IMR-90 (cell line): ENCODE results near the gene ITPR3. TPM values are rescaled to one million over a fixed set of nuclear protein-coding genes. Genes with fewer than 3 reads are reported as not detected.

Experiments used
- ATAC-seq: fragments of 200-7000 bp; cut with Tn5 transposase; 2 replicates; pipeline ENCODE4 v1.9.1; 2020; ENCODE audit warnings: low read depth, mild to moderate bottlenecking, moderate library complexity
- BruUV-seq: library from RNA; stranded (reverse); fragments of 400-500 nt; replicated peaks from 2 replicates; lab custom pipeline; 2021; lab: Mats Ljungman, UMichigan
- CTCF ChIA-PET: fragments of 300-600 bp; formaldehyde crosslinking; extraction: SDS; loops from one replicate; lab custom pipeline; 2021; ENCODE audit warnings: antibody characterized with exemption; lab: Yijun Ruan, JAX
- POLR2A ChIA-PET: fragments of 300-600 bp; sonication (Branson Sonifier 250); formaldehyde crosslinking; loops from one replicate; lab custom pipeline; 2022; ENCODE audit warnings: antibody characterized with exemption; ENCODE audit not compliant: unreplicated experiment; lab: Charles Lee
- DNase-seq: peaks from one replicate; pipeline ENCODE4 v3.0.0; 2013
- H2AFZ ChIP-seq: replicated peaks from 2 replicates; pipeline ENCODE3; 2013; ENCODE audit warnings: low read length, mild to moderate bottlenecking; ENCODE audit not compliant: poor library complexity
- H2AK5ac ChIP-seq: 2 replicates; pipeline ENCODE4 v1.6.1; 2013; ENCODE audit warnings: low read depth, low read length, inconsistent platforms
- H2AK9ac ChIP-seq: replicated peaks from 2 replicates; pipeline ENCODE3; 2013; ENCODE audit warnings: mild to moderate bottlenecking, low read depth, low read length, moderate library complexity; ENCODE audit not compliant: poor library complexity
- H2BK120ac ChIP-seq: 2 replicates; pipeline ENCODE4 v1.6.1; 2013; ENCODE audit warnings: low read depth, low read length, inconsistent platforms
- H2BK15ac ChIP-seq: 3 replicates; pipeline ENCODE4 v1.6.1; 2013; ENCODE audit warnings: low read depth, low read length, inconsistent platforms
- H2BK20ac ChIP-seq: 2 replicates; pipeline ENCODE4 v1.6.1; 2013; ENCODE audit warnings: low read depth, mild to moderate bottlenecking, inconsistent platforms, low read length, moderate library complexity
- H2BK5ac ChIP-seq: 2 replicates; pipeline ENCODE4 v1.6.1; 2013; ENCODE audit warnings: mild to moderate bottlenecking, low read depth, low read length, inconsistent platforms; ENCODE audit not compliant: poor library complexity, severe bottlenecking
- H3K14ac ChIP-seq: replicated peaks from 2 replicates; pipeline ENCODE4 v1.6.1; 2013; ENCODE audit warnings: low read depth, low read length, inconsistent platforms
- H3K18ac ChIP-seq: 2 replicates; pipeline ENCODE4 v1.6.1; 2013; ENCODE audit warnings: low read depth, low read length, control low read depth
- H3K23ac ChIP-seq: 2 replicates; pipeline ENCODE4 v1.6.1; 2013; ENCODE audit warnings: low read depth, low read length, inconsistent platforms
- H3K27ac ChIP-seq: 2 replicates; pipeline ENCODE4 v1.5.1; 2013; ENCODE audit warnings: mild to moderate bottlenecking, control low read depth, low read length; ENCODE audit not compliant: insufficient read depth
- H3K27me3 ChIP-seq: 2 replicates; pipeline ENCODE4 v1.6.1; 2013; ENCODE audit warnings: low read length; ENCODE audit not compliant: control insufficient read depth, insufficient read depth
- H3K36me3 ChIP-seq: 2 replicates; pipeline ENCODE4 v1.6.1; 2013; ENCODE audit warnings: low read length, mixed read lengths; ENCODE audit not compliant: control insufficient read depth, insufficient read depth
- H3K4ac ChIP-seq: 2 replicates; pipeline ENCODE4 v1.6.1; 2013; ENCODE audit warnings: low read depth, low read length, inconsistent platforms
- H3K4me1 ChIP-seq: 2 replicates; pipeline ENCODE4 v1.6.1; 2013; ENCODE audit warnings: low read length, mixed read lengths; ENCODE audit not compliant: control insufficient read depth, insufficient read depth
- H3K4me2 ChIP-seq: 2 replicates; pipeline ENCODE4 v1.6.1; 2013; ENCODE audit warnings: low read depth, mild to moderate bottlenecking, control low read depth, low read length, moderate library complexity
- H3K4me3 ChIP-seq: 2 replicates; pipeline ENCODE4 v1.5.1; 2013; ENCODE audit warnings: low read depth, mild to moderate bottlenecking, control low read depth, low read length, moderate library complexity; ENCODE audit not compliant: insufficient read depth
- H3K56ac ChIP-seq: 2 replicates; pipeline ENCODE4 v1.6.1; 2013; ENCODE audit warnings: low read length, inconsistent platforms; ENCODE audit not compliant: insufficient read depth; ENCODE audit errors: extremely low read depth
- H3K79me1 ChIP-seq, 2 experiments: 2 replicates each; pipeline ENCODE4 v1.6.1; 2013; ENCODE audit warnings: low read length in 2 of 2, inconsistent platforms in 1 of 2, low read depth in 1 of 2
- H3K9ac ChIP-seq: 2 replicates; pipeline ENCODE4 v1.6.1; 2013; ENCODE audit warnings: low read depth, low read length, control low read depth
- H3K9me1 ChIP-seq: 2 replicates; pipeline ENCODE4 v1.6.1; 2013; ENCODE audit warnings: low read length, inconsistent platforms; ENCODE audit not compliant: insufficient read depth
- H3K9me3 ChIP-seq: 2 replicates; pipeline ENCODE4 v1.6.1; 2013; ENCODE audit warnings: low read length; ENCODE audit not compliant: control insufficient read depth, insufficient read depth
- H4K20me1 ChIP-seq: 2 replicates; pipeline ENCODE4 v1.6.1; 2013; ENCODE audit warnings: low read length, inconsistent platforms; ENCODE audit not compliant: insufficient read depth
- H4K5ac ChIP-seq: 2 replicates; pipeline ENCODE4 v1.6.1; 2013; ENCODE audit warnings: mild to moderate bottlenecking, low read depth, low read length, control low read depth
- H4K8ac ChIP-seq, 2 experiments: 2 replicates each; pipeline ENCODE4 v1.6.1; 2013; ENCODE audit warnings: low read depth in 2 of 2, low read length in 2 of 2, control low read depth in 1 of 2, inconsistent platforms in 1 of 2
- H4K91ac ChIP-seq: 2 replicates; pipeline ENCODE4 v1.6.1; 2013; ENCODE audit warnings: low read depth, low read length, inconsistent platforms; ENCODE audit not compliant: insufficient read depth
- BHLHE40 ChIP-seq: fragments of 150-350 bp; IDR thresholded peaks from 2 replicates; pipeline ENCODE4 v1.6.1; 2016; ENCODE audit warnings: mild to moderate bottlenecking, low read depth, low read length
- MXI1 ChIP-seq: IDR thresholded peaks from 2 replicates; pipeline ENCODE4 v1.6.1; 2012; ENCODE audit warnings: low read depth, mild to moderate bottlenecking, low read length, moderate library complexity, borderline replicate concordance
- NFE2L2 ChIP-seq: fragments of 150-350 bp; IDR thresholded peaks from 2 replicates; pipeline ENCODE4 v1.6.1; 2016; ENCODE audit warnings: low read depth, mild to moderate bottlenecking, low read length
- POLR2A ChIP-seq: IDR thresholded peaks from 2 replicates; pipeline ENCODE4 v1.6.1; 2012; ENCODE audit warnings: mild to moderate bottlenecking, low read depth, low read length
- RCOR1 ChIP-seq: IDR thresholded peaks from 2 replicates; pipeline ENCODE4 v1.6.1; 2012; ENCODE audit warnings: mild to moderate bottlenecking, low read length, improper control_type of control experiment; ENCODE audit not compliant: insufficient replicate concordance
- WGBS, 2 experiments: methylation state at CpG; one replicate each; pipeline versions ENCODE4 v1.1.5 to v1.1.7; 2013; ENCODE audit warnings: missing lambda C conversion rate in 2 of 2; ENCODE audit not compliant: insufficient read length in 1 of 2; ENCODE audit errors: extremely low coverage in 2 of 2; 5-methylcytosine and 5-hydroxymethylcytosine counted together
- dilution Hi-C: fragments of 300-500 bp; cut with HindIII; formaldehyde crosslinking; loops from one replicate; pipeline ENCODE4 v1.14.3; 2018; ENCODE audit warnings: low sequenced_read_pairs; ENCODE audit not compliant: unreplicated experiment
- in situ Hi-C: fragments of 300-500 bp; cut with MboI; formaldehyde crosslinking; loops from 3 replicates; pipeline ENCODE4 v1.14.3; 2019; ENCODE audit warnings: low sequenced_read_pairs, inconsistent platforms, mixed read lengths
- intact Hi-C: fragments of 100-400 bp; cut with micrococcal nuclease; formaldehyde crosslinking; loops from 2 replicates; pipeline ENCODE4 v1.10.0; 2022
- polyA plus RNA-seq, 3 experiments: library from polyadenylated mRNA; depleted of rRNA; stranded (reverse); fragments of >200 nt; gene quantifications; 2 replicates each; pipeline ENCODE4 v1.2.3, GENCODE V29; 2012; ENCODE audit warnings: low replicate concordance in 1 of 3
- total RNA-seq: library from RNA; depleted of rRNA; stranded (reverse); fragments of >200 nt; gene quantifications from 2 replicates; pipeline ENCODE4 v1.2.3, GENCODE V29; 2012
- TF ChIP-seq, protein P1 (sequence below): fragments of 150-350 bp; IDR thresholded peaks from 2 replicates; pipeline ENCODE4 v1.6.1; 2016; ENCODE audit warnings: low read depth, mild to moderate bottlenecking, low read length, moderate library complexity, borderline replicate concordance

Gene ITPR3
- total and polyA plus RNA-seq, 2 of the 4 experiments (the other 2 are of a cell fraction) = 1.6 to 3.7 TPM

- Histone ChIP-seq H2AFZ (no peak overlapping the region), H3K4ac (no peak overlapping the region), H3K4me3 (no peak overlapping the region), H4K91ac (no peak overlapping the region), H3K27me3 (no peaks in the 10 kb centered on the region), H2BK15ac (no peak overlapping the region), H2BK5ac (no peak overlapping the region), H3K9me1 (peaks cover 6% of the 10 kb centered on the region; the same call in 1 of the 2 replicates), H3K27ac (no peak overlapping the region), H3K18ac (no peak overlapping the region), H3K79me1 (peaks cover 11 to 38% of the 10 kb centered on the region in 2 experiments), H3K4me1 (peaks cover 6% of the 10 kb centered on the region), H4K8ac (no peak overlapping the region), H3K56ac (no peak overlapping the region; the same call in 1 of the 2 replicates), H2BK20ac (no peak overlapping the region), H2AK9ac (no peak overlapping the region), H2BK120ac (no peak overlapping the region), H3K36me3 (peaks cover 28% of the 10 kb centered on the region), H3K4me2 (no peak overlapping the region), H4K5ac (no peak overlapping the region), H3K23ac (no peak overlapping the region), H2AK5ac (no peak overlapping the region), H3K9ac (no peak overlapping the region), H3K14ac (no peak overlapping the region), H3K9me3 (no peaks in the 10 kb centered on the region), H4K20me1 (peaks cover 3% of the 10 kb centered on the region; the same call in 1 of the 2 replicates)
- BruUV-seq = no TSS peak
- in situ Hi-C loops = no loop called here
- intact Hi-C loops = no loop called here
- dilution Hi-C loops = no loop called here
- POLR2A ChIA-PET = no interaction called here
- 93% methylated on average over 7 of the region's 11 CpGs; no CpG with 5 or more reads in 1 of the 2 experiments for WGBS, 2 experiments
- no peak for ATAC-seq
- CTCF ChIA-PET = no interaction called here
- no peak for DNase-seq
- no peak for TF ChIP-seq BHLHE40
- no peak for TF ChIP-seq RCOR1
- TF ChIP-seq POLR2A = no peak
- TF ChIP-seq, protein P1, sequence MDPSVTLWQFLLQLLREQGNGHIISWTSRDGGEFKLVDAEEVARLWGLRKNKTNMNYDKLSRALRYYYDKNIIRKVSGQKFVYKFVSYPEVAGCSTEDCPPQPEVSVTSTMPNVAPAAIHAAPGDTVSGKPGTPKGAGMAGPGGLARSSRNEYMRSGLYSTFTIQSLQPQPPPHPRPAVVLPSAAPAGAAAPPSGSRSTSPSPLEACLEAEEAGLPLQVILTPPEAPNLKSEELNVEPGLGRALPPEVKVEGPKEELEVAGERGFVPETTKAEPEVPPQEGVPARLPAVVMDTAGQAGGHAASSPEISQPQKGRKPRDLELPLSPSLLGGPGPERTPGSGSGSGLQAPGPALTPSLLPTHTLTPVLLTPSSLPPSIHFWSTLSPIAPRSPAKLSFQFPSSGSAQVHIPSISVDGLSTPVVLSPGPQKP = no peak
- TF ChIP-seq NFE2L2 = no peak
- TF ChIP-seq MXI1 = no peak
These were observed 44.5 kb upstream of the ITPR3 start for GRCh38 chr6:33576668-33577067.
